Central memory CD8-positive, alpha-beta T cell (primary cell): ENCODE results near the gene ATG16L2.

Experiments used
- ATAC-seq: fragments of 150-1000 bp; cut with Tn5 transposase; replicated peaks from 2 replicates; pipeline ENCODE4 v1.10.0; 2022; ENCODE audit warnings: mild to moderate bottlenecking, moderate FRiP score, moderate number of reproducible peaks; ENCODE audit not compliant: poor library complexity, severe bottlenecking; ENCODE audit errors: extremely low read depth
- DNase-seq, 2 donors: peaks; one replicate each; pipeline ENCODE4 v3.0.0; 2021; ENCODE audit warnings: low spot score in 2 of 2
- H3K27ac Mint-ChIP-seq: one replicate; pipeline ENCODE4 v1.8.0; 2022; ENCODE audit warnings: low read depth, mild to moderate bottlenecking, moderate library complexity, mixed read lengths
- H3K27me3 Mint-ChIP-seq: one replicate; pipeline ENCODE4 v1.8.0; 2022; ENCODE audit warnings: mixed read lengths
- H3K36me3 Mint-ChIP-seq: one replicate; pipeline ENCODE4 v1.8.0; 2022; ENCODE audit warnings: mild to moderate bottlenecking, moderate library complexity, mixed read lengths; ENCODE audit not compliant: insufficient read depth
- H3K4me1 Mint-ChIP-seq: one replicate; pipeline ENCODE4 v1.8.0; 2022; ENCODE audit warnings: mixed read lengths
- H3K4me3 Mint-ChIP-seq: one replicate; pipeline ENCODE4 v1.8.0; 2022; ENCODE audit warnings: mild to moderate bottlenecking, moderate library complexity, mixed read lengths
- H3K9me3 Mint-ChIP-seq: one replicate; pipeline ENCODE4 v1.8.0; 2022; ENCODE audit warnings: mixed read lengths

The ATG16L2 gene

GRCh38 chr11:72814286-72815109 is at the start of gene ATG16L2:
ATG16L2 (plus strand) TSS chr11:72814411; CDS start chr11:72814446, 35 bp downstream.
- peak; percentile 75 for ATAC-seq
- Mint-ChIP-seq H3K27ac (peak within 1 kb of the TSS; percentile 99), H3K4me1 (peaks cover 61% of the 10 kb centered on the region), H3K9me3 (no peaks in the 10 kb centered on the region), H3K27me3 (no peaks in the 10 kb centered on the region), H3K36me3 (peaks cover 42% of the 10 kb centered on the region), H3K4me3 (peak within 1 kb of the TSS; percentile 100)
- peak; percentile 37 to 56 for DNase-seq

GRCh38 chr11:72764503-72764902 is 49.7 kb upstream of the ATG16L2 start:
- Mint-ChIP-seq H3K4me1 (peaks cover 15% of the 10 kb centered on the region), H3K27me3 (no peaks in the 10 kb centered on the region), H3K9me3 (no peaks in the 10 kb centered on the region), H3K4me3 (no peak overlapping the region), H3K27ac (peak overlapping the region; percentile 64), H3K36me3 (no peaks in the 10 kb centered on the region)
- ATAC-seq: no peak
- DNase-seq: no peak

GRCh38 chr11:72766152-72766902 is 47.9 kb upstream of the ATG16L2 start:
- Mint-ChIP-seq H3K27ac (no peak overlapping the region), H3K4me3 (no peak overlapping the region), H3K27me3 (no peaks in the 10 kb centered on the region)

GRCh38 chr11:72767203-72768062 is 46.8 kb upstream of the ATG16L2 start:
- ATAC-seq (no peak), DNase-seq (no peak)
- Mint-ChIP-seq H3K27ac (no peak overlapping the region), H3K4me1 (peaks cover 19% of the 10 kb centered on the region), H3K27me3 (no peaks in the 10 kb centered on the region), H3K36me3 (no peaks in the 10 kb centered on the region), H3K4me3 (no peak overlapping the region), H3K9me3 (no peaks in the 10 kb centered on the region)

More at GRCh38 chr11:72766152-72766902, 47.9 kb upstream of the ATG16L2 start:
- no peaks in the 10 kb centered on the region for H3K36me3 Mint-ChIP-seq
- H3K4me1 Mint-ChIP-seq: peaks cover 21% of the 10 kb centered on the region
- DNase-seq (no peak), ATAC-seq (no peak)
- H3K9me3 Mint-ChIP-seq: no peaks in the 10 kb centered on the region

GRCh38 chr11:72768581-72768980 is 45.6 kb upstream of the ATG16L2 start:
- Mint-ChIP-seq H3K9me3 (no peaks in the 10 kb centered on the region), H3K27ac (no peak overlapping the region), H3K36me3 (no peaks in the 10 kb centered on the region), H3K4me1 (peaks cover 10% of the 10 kb centered on the region), H3K27me3 (no peaks in the 10 kb centered on the region), H3K4me3 (no peak overlapping the region)
- ATAC-seq (no peak), DNase-seq (no peak)

- ATAC-seq: no peak
- Mint-ChIP-seq H3K4me1 (peaks cover 11% of the 10 kb centered on the region), H3K27me3 (no peaks in the 10 kb centered on the region), H3K27ac (no peak overlapping the region), H3K36me3 (no peaks in the 10 kb centered on the region), H3K9me3 (no peaks in the 10 kb centered on the region), H3K4me3 (no peak overlapping the region)
- DNase-seq: no peak
These were observed 44.5 kb upstream of the ATG16L2 start for GRCh38 chr11:72769680-72770079.

- Mint-ChIP-seq H3K4me3 (no peak overlapping the region), H3K27ac (no peak overlapping the region), H3K36me3 (no peaks in the 10 kb centered on the region), H3K4me1 (peaks cover 12% of the 10 kb centered on the region), H3K9me3 (no peaks in the 10 kb centered on the region), H3K27me3 (no peaks in the 10 kb centered on the region)
- no peak for DNase-seq
- ATAC-seq: no peak
These were observed 43.4 kb upstream of the ATG16L2 start for GRCh38 chr11:72770799-72771198.

- H3K27ac Mint-ChIP-seq: no peak overlapping the region
- no peaks in the 10 kb centered on the region for H3K9me3 Mint-ChIP-seq
- no peak for ATAC-seq
- no peaks in the 10 kb centered on the region for H3K27me3 Mint-ChIP-seq
- DNase-seq: no peak
- H3K4me3 Mint-ChIP-seq: no peak overlapping the region
- H3K36me3 Mint-ChIP-seq: no peaks in the 10 kb centered on the region
- peaks cover 19% of the 10 kb centered on the region for H3K4me1 Mint-ChIP-seq
These were observed 42.7 kb upstream of the ATG16L2 start for GRCh38 chr11:72771507-72771906.

- H3K27me3 Mint-ChIP-seq: no peaks in the 10 kb centered on the region
- DNase-seq (no peak), ATAC-seq (no peak)
- H3K4me1 Mint-ChIP-seq: peaks cover 23% of the 10 kb centered on the region
- no peak overlapping the region for H3K4me3 Mint-ChIP-seq
- peak overlapping the region; percentile 67 for H3K27ac Mint-ChIP-seq
- no peaks in the 10 kb centered on the region for H3K36me3 Mint-ChIP-seq
- no peaks in the 10 kb centered on the region for H3K9me3 Mint-ChIP-seq
These were observed 42.2 kb upstream of the ATG16L2 start for GRCh38 chr11:72772059-72772458.

GRCh38 chr11:72773291-72773690 is 40.9 kb upstream of the ATG16L2 start:
- DNase-seq (no peak), ATAC-seq (no peak)
- no peaks in the 10 kb centered on the region for H3K36me3 Mint-ChIP-seq
- peak overlapping the region; percentile 67 for H3K27ac Mint-ChIP-seq
- H3K9me3 Mint-ChIP-seq: no peaks in the 10 kb centered on the region
- H3K4me3 Mint-ChIP-seq: no peak overlapping the region
- peaks cover 28% of the 10 kb centered on the region for H3K4me1 Mint-ChIP-seq
- no peaks in the 10 kb centered on the region for H3K27me3 Mint-ChIP-seq

GRCh38 chr11:72773696-72774095 is 40.5 kb upstream of the ATG16L2 start:
- H3K4me1 Mint-ChIP-seq: peaks cover 28% of the 10 kb centered on the region
- no peaks in the 10 kb centered on the region for H3K9me3 Mint-ChIP-seq
- no peaks in the 10 kb centered on the region for H3K36me3 Mint-ChIP-seq
- no peak for DNase-seq
- no peak overlapping the region for H3K4me3 Mint-ChIP-seq
- ATAC-seq: no peak
- H3K27me3 Mint-ChIP-seq: no peaks in the 10 kb centered on the region
- no peak overlapping the region for H3K27ac Mint-ChIP-seq

- Mint-ChIP-seq H3K27ac (no peak overlapping the region), H3K27me3 (no peaks in the 10 kb centered on the region), H3K36me3 (no peaks in the 10 kb centered on the region), H3K4me1 (peaks cover 30% of the 10 kb centered on the region), H3K9me3 (no peaks in the 10 kb centered on the region), H3K4me3 (no peak overlapping the region)
- no peak for ATAC-seq
- no peak for DNase-seq
These were observed 39.7 kb upstream of the ATG16L2 start for GRCh38 chr11:72774499-72774898.
